Upper lobe of right lung (tissue), 1 donor: Measurements from ENCODE around the gene DRP2. TPM values are rescaled to one million over a fixed set of nuclear protein-coding genes. Genes with fewer than 3 reads are reported as not detected.

ENCODE experiments used
- ATAC-seq: fragments of 200-7000 bp; cut with Tn5 transposase; one replicate; pipeline ENCODE4 v1.9.1; 2020; ENCODE audit warnings: mild to moderate bottlenecking, moderate library complexity
- DNase-seq: peaks from one replicate; pipeline ENCODE4 v3.0.0-alpha.2; 2020
- H3K27ac ChIP-seq: fragments of 200-600 bp; one replicate; pipeline ENCODE4 v1.8.0; 2022
- H3K27me3 ChIP-seq: fragments of 200-600 bp; one replicate; pipeline ENCODE4 v1.8.0; 2022; ENCODE audit warnings: mild to moderate bottlenecking
- H3K36me3 ChIP-seq: fragments of 200-600 bp; one replicate; pipeline ENCODE4 v1.8.0; 2022
- H3K4me1 ChIP-seq: fragments of 200-600 bp; one replicate; pipeline ENCODE4 v1.8.0; 2022
- H3K4me3 ChIP-seq: fragments of 200-600 bp; one replicate; pipeline ENCODE4 v1.8.0; 2022; ENCODE audit warnings: mild to moderate bottlenecking
- H3K9me3 ChIP-seq: fragments of 200-600 bp; one replicate; pipeline ENCODE4 v1.8.0; 2022
- CTCF ChIP-seq: fragments of 200-600 bp; IDR thresholded peaks from one replicate; pipeline ENCODE4 v1.8.0; 2022; ENCODE audit warnings: antibody characterized with exemption
- intact Hi-C: fragments of 100-400 bp; cut with DNase I; formaldehyde crosslinking; loops from one replicate; pipeline ENCODE4 v1.11.0; 2022
- total RNA-seq: library from RNA; stranded (reverse); fragmentation: NEBNext Ultra II Directional; extraction: Animal tissue kit (Norgen Biotek cat#: 25700); gene quantifications from one replicate; pipeline ENCODE4 v1.2.1, GENCODE V29; 2021
- donor health status: DM: no; HTN: yes; CAD: no; lungs with severe emphysema.

Gene DRP2
- total RNA-seq, 1 donor from 2014 or later = not detected

DNA sequence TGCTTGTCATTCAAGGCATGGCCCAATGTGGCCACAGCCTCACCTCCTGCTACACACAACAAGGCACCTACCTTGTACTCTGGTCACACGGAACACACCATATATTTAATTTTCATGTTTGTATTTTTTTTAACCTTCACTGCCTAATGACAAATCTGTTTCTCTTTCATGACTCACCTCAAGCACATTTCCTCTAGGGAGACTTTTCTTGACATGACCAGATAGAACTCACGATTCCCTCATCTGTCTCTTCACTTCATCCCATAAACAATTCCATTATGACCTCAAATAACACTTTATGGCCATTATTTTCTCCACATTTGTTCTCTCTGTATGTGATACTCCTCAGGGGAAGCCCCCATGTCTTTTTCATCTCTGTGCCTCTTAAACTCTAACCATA lies 11.1 kb downstream of the DRP2 start:
- no peaks in the 10 kb centered on the region for H3K9me3 ChIP-seq
- no peak overlapping the region for H3K27ac ChIP-seq
- H3K36me3 ChIP-seq = no peaks in the 10 kb centered on the region
- DNase-seq (no peak), ATAC-seq (no peak)
- H3K4me1 ChIP-seq = no peaks in the 10 kb centered on the region
- no peak for TF ChIP-seq CTCF
- H3K27me3 ChIP-seq = no peaks in the 10 kb centered on the region
- H3K4me3 ChIP-seq = no peak overlapping the region
- intact Hi-C loops = no loop called here

DNA sequence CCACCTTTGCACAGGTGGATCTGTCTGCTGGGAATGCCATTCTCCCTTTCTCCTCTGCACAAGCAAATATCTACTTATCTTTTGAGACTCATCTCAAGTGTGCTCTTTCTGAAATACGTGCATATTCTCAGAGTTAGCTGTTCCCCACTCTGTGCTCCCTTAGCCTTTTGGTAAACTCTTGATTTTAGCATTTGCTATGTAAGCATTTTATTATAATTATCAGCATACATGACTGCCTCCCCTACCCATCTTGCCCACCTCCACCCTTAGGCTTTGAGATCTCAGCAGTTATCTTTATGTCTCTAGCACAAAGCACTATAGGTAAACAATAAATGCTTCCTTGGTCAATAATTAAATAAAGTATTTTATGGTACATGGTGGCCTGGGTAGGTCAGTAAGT lies 11.5 kb downstream of the DRP2 start:
- H3K9me3 ChIP-seq = no peaks in the 10 kb centered on the region
- no peak for DNase-seq
- TF ChIP-seq CTCF = no peak
- H3K36me3 ChIP-seq = no peaks in the 10 kb centered on the region
- ATAC-seq = no peak
- no peaks in the 10 kb centered on the region for H3K4me1 ChIP-seq
- H3K27ac ChIP-seq = no peak overlapping the region
- intact Hi-C loops = no loop called here
- no peaks in the 10 kb centered on the region for H3K27me3 ChIP-seq
- no peak overlapping the region for H3K4me3 ChIP-seq

- DNase-seq = no peak
Observed at GRCh38 chrX:101232316-101232715, 12.7 kb downstream of the DRP2 start.

GRCh38 chrX:101237041-101237440 lies 17.5 kb downstream of the DRP2 start:
- Histone ChIP-seq H3K27me3 (no peaks in the 10 kb centered on the region), H3K4me3 (no peak overlapping the region), H3K36me3 (no peaks in the 10 kb centered on the region), H3K27ac (no peak overlapping the region), H3K9me3 (no peaks in the 10 kb centered on the region), H3K4me1 (no peaks in the 10 kb centered on the region)
- DNase-seq (no peak), ATAC-seq (no peak)
- TF ChIP-seq CTCF = no peak
- intact Hi-C loops = no loop called here

More at GRCh38 chrX:101232316-101232715, 12.7 kb downstream of the DRP2 start:
- Histone ChIP-seq H3K9me3 (no peaks in the 10 kb centered on the region), H3K36me3 (no peaks in the 10 kb centered on the region), H3K27me3 (no peaks in the 10 kb centered on the region), H3K4me1 (no peaks in the 10 kb centered on the region), H3K27ac (no peak overlapping the region), H3K4me3 (no peak overlapping the region)
- intact Hi-C loops = no loop called here
- ATAC-seq = no peak
- no peak for TF ChIP-seq CTCF

GRCh38 chrX:101241531-101241930 lies 21.9 kb downstream of the DRP2 start:
- Histone ChIP-seq H3K27me3 (no peaks in the 10 kb centered on the region), H3K36me3 (no peaks in the 10 kb centered on the region), H3K4me1 (no peaks in the 10 kb centered on the region), H3K9me3 (no peaks in the 10 kb centered on the region), H3K27ac (no peak overlapping the region), H3K4me3 (no peak overlapping the region)
- no peak for DNase-seq
- intact Hi-C loops = no loop called here
- ATAC-seq = no peak
- TF ChIP-seq CTCF = no peak

GRCh38 chrX:101252634-101253033 lies 33.0 kb downstream of the DRP2 start:
- ATAC-seq = no peak
- no peaks in the 10 kb centered on the region for H3K9me3 ChIP-seq
- H3K4me3 ChIP-seq = no peak overlapping the region
- H3K27ac ChIP-seq = no peak overlapping the region
- no peaks in the 10 kb centered on the region for H3K27me3 ChIP-seq
- H3K36me3 ChIP-seq = no peaks in the 10 kb centered on the region
- H3K4me1 ChIP-seq = no peaks in the 10 kb centered on the region
- intact Hi-C loops = no loop called here
- no peak for DNase-seq
- no peak for TF ChIP-seq CTCF
